ENCODE data around the gene TPGS2.

The TPGS2 gene

DNA sequence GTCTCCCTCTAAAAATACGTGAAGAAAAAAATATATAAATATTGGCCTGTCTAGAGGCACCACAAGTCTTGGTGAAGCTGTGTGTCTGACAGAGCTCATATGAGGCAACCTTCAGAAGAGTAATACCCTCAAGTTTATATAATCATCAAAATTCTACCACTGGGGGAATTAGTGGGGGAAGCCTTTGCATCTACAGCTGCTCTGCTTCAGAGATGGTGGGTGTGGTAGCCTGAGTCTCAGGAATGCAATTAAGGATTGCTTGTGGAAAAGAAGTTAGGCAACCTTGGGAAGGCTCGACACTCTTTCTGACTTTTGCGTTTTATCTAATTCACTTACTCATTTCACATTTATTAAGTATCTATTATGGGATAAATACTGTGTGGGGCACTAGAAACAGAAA lies 17.4 kb downstream of the TPGS2 start:
- Histone ChIP-seq H3F3A (ENCODE audit: insufficient read depth) (no peaks in the 10 kb centered on the region; the same call in 1 of the 2 replicates), H3K27ac (ENCODE audit: low read depth, low read length) (no peak overlapping the region), H3K9me3 (ENCODE audit: insufficient read depth, low read length) (no peaks in the 10 kb centered on the region), H2AFZ (ENCODE audit: low read depth, low read length, severe bottlenecking) (no peak overlapping the region), H4K20me1 (ENCODE audit: low read depth, low read length) (no peaks in the 10 kb centered on the region), H3K79me2 (ENCODE audit: insufficient read depth, low read length) (no peaks in the 10 kb centered on the region), H3K4me3 (ENCODE audit: insufficient read depth, low read length, poor library complexity, severe bottlenecking) (no peak overlapping the region), H3K36me3 (ENCODE audit: low read length) (peaks cover 6% of the 10 kb centered on the region; the same call in 1 of the 2 replicates), H3K9ac (ENCODE audit: low read length) (no peak overlapping the region), H3K27me3 (ENCODE audit: low read length) (no peaks in the 10 kb centered on the region), H3K4me2 (ENCODE audit: low read depth, low read length, poor library complexity, severe bottlenecking) (no peak overlapping the region), H3K9me2 (replicated peaks; ENCODE audit: insufficient read depth, low read length) (no peaks in the 10 kb centered on the region)
- TF ChIP-seq, protein P1, sequence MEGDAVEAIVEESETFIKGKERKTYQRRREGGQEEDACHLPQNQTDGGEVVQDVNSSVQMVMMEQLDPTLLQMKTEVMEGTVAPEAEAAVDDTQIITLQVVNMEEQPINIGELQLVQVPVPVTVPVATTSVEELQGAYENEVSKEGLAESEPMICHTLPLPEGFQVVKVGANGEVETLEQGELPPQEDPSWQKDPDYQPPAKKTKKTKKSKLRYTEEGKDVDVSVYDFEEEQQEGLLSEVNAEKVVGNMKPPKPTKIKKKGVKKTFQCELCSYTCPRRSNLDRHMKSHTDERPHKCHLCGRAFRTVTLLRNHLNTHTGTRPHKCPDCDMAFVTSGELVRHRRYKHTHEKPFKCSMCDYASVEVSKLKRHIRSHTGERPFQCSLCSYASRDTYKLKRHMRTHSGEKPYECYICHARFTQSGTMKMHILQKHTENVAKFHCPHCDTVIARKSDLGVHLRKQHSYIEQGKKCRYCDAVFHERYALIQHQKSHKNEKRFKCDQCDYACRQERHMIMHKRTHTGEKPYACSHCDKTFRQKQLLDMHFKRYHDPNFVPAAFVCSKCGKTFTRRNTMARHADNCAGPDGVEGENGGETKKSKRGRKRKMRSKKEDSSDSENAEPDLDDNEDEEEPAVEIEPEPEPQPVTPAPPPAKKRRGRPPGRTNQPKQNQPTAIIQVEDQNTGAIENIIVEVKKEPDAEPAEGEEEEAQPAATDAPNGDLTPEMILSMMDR (IDR thresholded peaks at IDR 0.05; ENCODE audit: insufficient read depth, low read length, poor library complexity, severe bottlenecking), result no peak
- TF ChIP-seq EZH2phosphoT487 (conservative IDR thresholded peaks at IDR 0.05; ENCODE audit: low read length), result no peak

DNA sequence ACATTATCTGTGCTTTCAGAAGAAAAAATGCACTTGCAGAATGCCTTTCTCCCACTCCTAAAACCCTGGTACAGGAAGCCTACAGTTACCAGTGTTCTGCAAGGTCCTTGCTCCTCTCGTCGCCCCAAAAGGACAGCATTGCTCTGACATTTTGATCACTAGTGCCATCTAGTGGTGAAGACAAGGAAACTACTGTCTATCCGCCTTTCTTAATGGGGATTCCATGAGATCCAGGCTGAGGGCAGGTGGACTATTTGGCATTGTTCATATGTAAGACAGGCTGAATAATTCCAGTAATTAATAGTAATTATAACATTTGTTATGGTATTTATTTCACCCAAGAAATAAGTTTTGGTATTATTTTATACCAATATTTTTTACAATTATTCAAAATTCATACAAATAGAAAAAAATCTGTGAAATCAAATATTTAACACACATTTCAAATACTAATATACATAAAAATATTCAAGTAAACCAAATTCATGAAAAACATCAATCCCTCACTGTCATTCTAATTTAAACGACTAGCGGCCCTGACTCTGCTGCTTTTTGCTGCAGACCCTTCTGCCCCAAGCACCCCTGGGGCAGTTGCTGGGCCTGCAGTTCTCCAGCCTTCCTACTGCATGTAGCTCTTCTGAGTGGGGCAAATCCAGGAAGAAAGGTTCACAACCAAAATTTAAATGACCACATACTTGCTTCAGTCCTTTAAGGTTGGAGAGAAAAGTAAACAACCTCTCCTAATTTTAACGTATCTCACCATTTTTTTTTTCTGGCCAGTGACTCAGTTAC lies 19.0 kb downstream of the TPGS2 start:
- no peaks in the 10 kb centered on the region for H3K27me3 ChIP-seq (ENCODE audit: low read length)
- no peaks in the 10 kb centered on the region for H4K20me1 ChIP-seq (ENCODE audit: low read depth, low read length)
- no peaks in the 10 kb centered on the region for H3K9me2 ChIP-seq (replicated peaks; ENCODE audit: insufficient read depth, low read length)
- H2AFZ ChIP-seq (ENCODE audit: low read depth, low read length, severe bottlenecking), result no peak overlapping the region
- no peak overlapping the region for H3K27ac ChIP-seq (ENCODE audit: low read depth, low read length)
- no peaks in the 10 kb centered on the region for H3K79me2 ChIP-seq (ENCODE audit: insufficient read depth, low read length)
- H3K9ac ChIP-seq (ENCODE audit: low read length), result no peak overlapping the region
- H3F3A ChIP-seq (ENCODE audit: insufficient read depth), result no peaks in the 10 kb centered on the region; the same call in 1 of the 2 replicates
- TF ChIP-seq, protein P1 (IDR thresholded peaks at IDR 0.05; ENCODE audit: insufficient read depth, low read length, poor library complexity, severe bottlenecking), result peak; percentile 84
- no peak for TF ChIP-seq EZH2phosphoT487 (conservative IDR thresholded peaks at IDR 0.05; ENCODE audit: low read length)
- no peaks in the 10 kb centered on the region for H3K9me3 ChIP-seq (ENCODE audit: insufficient read depth, low read length)
- peaks cover 12% of the 10 kb centered on the region; the same call in 1 of the 2 replicates for H3K36me3 ChIP-seq (ENCODE audit: low read length)
- no peak overlapping the region for H3K4me3 ChIP-seq (ENCODE audit: insufficient read depth, low read length, poor library complexity, severe bottlenecking)
- H3K4me2 ChIP-seq (ENCODE audit: low read depth, low read length, poor library complexity, severe bottlenecking), result no peak overlapping the region

DNA sequence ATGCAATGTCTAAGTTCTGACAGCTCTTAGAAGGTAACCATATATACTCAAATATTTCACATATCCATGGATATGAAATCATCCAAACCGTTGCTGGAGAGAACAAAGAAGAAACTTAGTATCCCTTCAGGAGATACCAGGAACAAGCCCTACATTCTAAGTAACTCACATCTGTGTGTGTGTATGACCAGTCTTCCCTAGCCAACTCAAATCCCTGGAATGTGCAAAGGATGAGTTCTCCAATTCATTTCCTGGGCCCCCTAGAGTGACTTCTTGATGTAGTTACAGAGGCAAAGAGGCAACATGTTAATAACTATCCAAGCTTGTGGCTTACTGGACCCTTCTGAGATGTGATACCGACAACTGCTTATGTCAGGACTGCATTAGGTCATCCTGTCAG lies 20.1 kb downstream of the TPGS2 start:
- Histone ChIP-seq H4K20me1 (ENCODE audit: low read depth, low read length) (no peaks in the 10 kb centered on the region), H2AFZ (ENCODE audit: low read depth, low read length, severe bottlenecking) (no peak overlapping the region), H3K4me2 (ENCODE audit: low read depth, low read length, poor library complexity, severe bottlenecking) (no peak overlapping the region), H3F3A (ENCODE audit: insufficient read depth) (no peaks in the 10 kb centered on the region), H3K79me2 (ENCODE audit: insufficient read depth, low read length) (no peaks in the 10 kb centered on the region), H3K9me3 (ENCODE audit: insufficient read depth, low read length) (no peaks in the 10 kb centered on the region), H3K4me3 (ENCODE audit: insufficient read depth, low read length, poor library complexity, severe bottlenecking) (no peak overlapping the region), H3K27ac (ENCODE audit: low read depth, low read length) (no peak overlapping the region), H3K27me3 (ENCODE audit: low read length) (no peaks in the 10 kb centered on the region), H3K9me2 (replicated peaks; ENCODE audit: insufficient read depth, low read length) (no peaks in the 10 kb centered on the region), H3K9ac (ENCODE audit: low read length) (no peak overlapping the region), H3K36me3 (ENCODE audit: low read length) (peaks cover 20% of the 10 kb centered on the region; the same call in 1 of the 2 replicates)
- TF ChIP-seq EZH2phosphoT487 (conservative IDR thresholded peaks at IDR 0.05; ENCODE audit: low read length), result no peak
- TF ChIP-seq, protein P1 (IDR thresholded peaks at IDR 0.05; ENCODE audit: insufficient read depth, low read length, poor library complexity, severe bottlenecking), result no peak

Measured in SU-DHL-6 (cell line).